K562 (cell line): ENCODE results near the gene NUDT1.

Experiments
- CHAMP1 ChIP-seq: fragments of 450-650 bp; IDR thresholded peaks from 2 replicates; pipeline ENCODE4 v1.6.1; 2016; ENCODE audit warnings: mild to moderate bottlenecking
- CTCF ChIP-seq, 3 experiments: IDR thresholded peaks in 2 of 3; conservative IDR thresholded peaks in 1 of 3; 2 replicates each; pipeline ENCODE4 v1.5.1; 2011 to 2012; ENCODE audit warnings: low read length in 3 of 3, mild to moderate bottlenecking in 3 of 3, control low read depth in 2 of 3, improper control_type of control experiment in 1 of 3, inconsistent platforms in 1 of 3, low read depth in 1 of 3, mixed read lengths in 1 of 3, moderate library complexity in 1 of 3; ENCODE audit not compliant: insufficient read depth in 2 of 3
- EZH2 ChIP-seq: IDR thresholded peaks from 2 replicates; pipeline ENCODE4 v1.6.1; 2012; ENCODE audit warnings: low read depth, mild to moderate bottlenecking, inconsistent platforms, low read length, borderline replicate concordance
- GTF3C2 ChIP-seq: IDR thresholded peaks from 3 replicates; pipeline ENCODE4 v1.6.1; 2011; ENCODE audit warnings: borderline replicate concordance, mild to moderate bottlenecking, moderate library complexity; ENCODE audit not compliant: insufficient read length; ENCODE audit errors: extremely low read depth
- JUN ChIP-seq, 2 experiments: sonication (generic) in 1 of 2; formaldehyde crosslinking in 1 of 2; IDR thresholded peaks; 2 replicates each; pipeline versions ENCODE4 v1.6.1 to v1.8.0; 2012 to 2022; ENCODE audit warnings: borderline replicate concordance in 2 of 2, mild to moderate bottlenecking in 2 of 2, improper control_type of control experiment in 1 of 2, low read depth in 1 of 2, low read length in 1 of 2, missing genetic modification reagents in 1 of 2
- NELFE ChIP-seq: IDR thresholded peaks from 2 replicates; pipeline ENCODE4 v1.6.1; 2011; ENCODE audit warnings: mild to moderate bottlenecking; ENCODE audit not compliant: insufficient read depth, insufficient read length
- RAD21 ChIP-seq, 2 experiments: fragments of 250-450 bp in 1 of 2; fragments of 450-650 bp in 1 of 2; sonication (Bioruptor Pico) in 1 of 2; formaldehyde crosslinking in 1 of 2; IDR thresholded peaks in 1 of 2; conservative IDR thresholded peaks in 1 of 2; 2 replicates each; pipeline versions ENCODE4 v1.4.0 to v1.8.0; 2020 to 2022; ENCODE audit warnings: mild to moderate bottlenecking in 2 of 2, moderate library complexity in 1 of 2

- TF ChIP-seq NELFE (no peak), EZH2 (no peak), CTCF (IDR thresholded peaks at IDR 0.05 in 2 of 3, conservative IDR thresholded peaks at IDR 0.05 in 1 of 3; ENCODE audit: insufficient read depth in 2 of 3, low read depth in 1 of 3, low read length in 3 of 3) (no peak), CHAMP1 (no peak), GTF3C2 (no peak), JUN (IDR thresholded peaks at IDR 0.05; ENCODE audit: borderline replicate concordance, low read depth, low read length) (no peak), JUN (CRISPR knock-in tag; IDR thresholded peaks at IDR 0.05; ENCODE audit: borderline replicate concordance) (no peak), RAD21 (CRISPR knock-in tag; conservative IDR thresholded peaks at IDR 0.05 in 1 of 2, IDR thresholded peaks at IDR 0.05 in 1 of 2) (no peak)
These were observed 2.5 kb downstream of the NUDT1 start for GRCh38 chr7:2244404-2244995.
